RPMI8226 (cell line): Measurements from ENCODE around the gene SH3TC2.
"Not testable (repeated sequence)": the region's sequence is repeated elsewhere in the genome, so short reads cannot be mapped to it uniquely, and the experiment has no call there.

Source experiments
- DNase-seq: peaks from one replicate; pipeline ENCODE4 v3.0.0-alpha.2; 2015

The SH3TC2 gene

GRCh38 chr5:149063017-149063687 lies at the start of gene SH3TC2:
SH3TC2 (minus strand) TSS chr5:149063062; CDS start chr5:149063022, 40 bp downstream.
- DNase-seq: no peak

DNA sequence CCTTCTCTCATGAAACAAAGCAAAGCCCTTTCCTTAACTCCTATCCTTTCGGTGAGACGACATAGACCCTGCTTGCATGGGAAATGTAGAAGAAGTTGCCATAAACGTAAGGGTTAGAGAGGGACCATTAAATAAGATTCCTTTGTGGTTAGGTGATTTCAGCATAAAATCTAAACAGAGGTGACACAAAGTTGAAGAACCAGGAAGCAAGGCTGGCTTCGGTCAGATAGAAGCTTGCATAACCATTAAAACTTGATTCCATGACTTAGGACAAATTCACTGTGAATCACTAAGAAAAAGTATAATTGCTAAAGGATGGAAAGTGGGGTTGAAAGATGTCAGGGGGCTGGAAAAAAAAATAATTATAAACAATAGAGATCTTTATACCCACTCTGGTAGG lies 47.5 kb upstream of the SH3TC2 start:
- no peak for DNase-seq

DNA sequence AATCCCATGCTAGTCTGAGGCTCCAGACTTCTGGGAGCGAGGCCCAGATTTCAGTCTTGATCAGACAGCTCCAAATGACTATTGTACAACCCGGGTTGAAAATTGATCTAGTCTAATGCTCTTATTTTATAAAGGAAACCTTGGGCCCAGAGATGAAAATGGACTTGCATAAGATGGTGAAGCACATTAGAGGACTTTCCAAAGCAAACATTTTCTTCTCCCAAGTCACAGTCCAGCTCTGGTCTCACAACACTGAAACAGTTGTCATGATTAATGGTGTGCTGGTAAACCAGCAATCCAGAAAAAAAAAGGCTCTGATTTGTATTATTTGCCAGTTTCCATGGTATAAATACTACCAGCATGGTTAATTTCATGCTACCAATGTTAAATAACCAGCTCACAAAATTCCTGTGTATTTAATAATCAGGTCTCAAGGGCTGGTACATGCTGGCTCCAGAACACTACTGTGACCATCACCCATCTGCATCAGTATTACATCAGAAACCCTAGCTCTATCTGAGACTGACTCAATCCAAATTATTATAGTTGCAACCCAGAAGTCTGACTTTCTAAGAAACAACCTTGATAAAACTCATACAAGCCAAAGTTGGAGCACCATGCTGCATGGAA lies 45.9 kb upstream of the SH3TC2 start:
- DNase-seq: no peak

DNA sequence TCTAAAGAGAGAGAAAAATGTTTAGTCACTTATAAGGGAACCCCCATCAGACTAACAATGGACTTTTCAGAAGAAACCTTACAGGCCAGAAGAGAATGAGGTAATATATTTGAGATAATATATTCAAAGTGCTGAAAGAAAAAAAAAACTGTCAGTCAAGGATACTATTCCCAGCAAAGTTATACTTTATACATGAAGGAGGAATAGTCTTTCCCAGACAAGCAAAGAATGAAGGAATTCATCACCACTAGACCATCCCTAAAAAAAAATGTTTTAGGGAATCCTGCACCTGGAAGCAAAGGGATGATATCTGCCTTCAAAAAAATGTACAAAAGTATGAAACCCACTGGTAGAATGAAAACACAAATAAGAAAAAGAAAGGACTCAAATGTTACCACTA lies 37.5 kb upstream of the SH3TC2 start:
- DNase-seq: no peak

DNA sequence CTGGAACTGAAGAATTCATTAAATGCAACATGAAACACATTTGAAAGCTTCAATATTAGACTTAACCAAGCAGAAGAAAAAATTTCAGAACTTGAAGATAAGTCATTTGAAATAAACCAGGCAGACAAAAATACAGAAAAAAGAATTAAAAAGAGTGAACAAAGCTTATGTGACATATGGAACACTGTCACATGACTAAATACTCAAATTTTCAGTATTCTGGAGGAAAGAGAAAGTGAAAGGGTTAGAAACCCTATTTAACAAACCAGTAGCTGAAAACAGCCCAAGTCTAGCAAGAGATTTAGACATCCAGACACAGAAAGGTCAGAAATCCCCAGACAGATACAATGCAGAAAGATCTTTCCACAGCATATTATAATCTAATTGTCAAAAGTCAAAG lies 37.1 kb upstream of the SH3TC2 start:
- no peak for DNase-seq

GRCh38 chr5:149094996-149095395 lies 32.1 kb upstream of the SH3TC2 start:
- DNase-seq: no peak

- no peak for DNase-seq
These were observed 30.8 kb upstream of the SH3TC2 start for GRCh38 chr5:149093625-149094024.

- DNase-seq: no peak
These were observed 26.9 kb upstream of the SH3TC2 start for GRCh38 chr5:149089796-149090195.

- DNase-seq: no peak
These were observed 25.8 kb upstream of the SH3TC2 start for GRCh38 chr5:149088686-149089085.

- no peak for DNase-seq
These were observed 21.0 kb upstream of the SH3TC2 start for GRCh38 chr5:149083846-149084245.

DNA sequence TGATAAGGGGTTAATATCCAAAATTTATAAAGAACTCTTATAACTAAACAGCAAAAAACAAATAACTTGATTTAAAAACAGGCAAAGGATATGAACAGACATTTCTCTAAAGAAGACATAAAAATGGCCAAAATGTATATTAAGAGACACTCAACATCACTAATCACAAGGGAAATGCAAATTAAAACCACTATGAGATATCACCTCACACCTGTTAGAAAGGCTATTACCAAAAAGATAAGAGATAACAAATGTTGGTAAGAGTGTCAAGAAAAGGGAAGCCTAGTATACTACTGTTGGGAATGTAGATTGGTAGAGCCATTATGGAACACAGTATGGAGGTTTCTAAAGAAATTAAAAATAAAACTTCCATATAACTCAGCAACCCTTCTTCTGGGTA lies 19.4 kb upstream of the SH3TC2 start:
- no peak for DNase-seq

GRCh38 chr5:149080294-149080693 lies 17.4 kb upstream of the SH3TC2 start:
- no peak for DNase-seq

GRCh38 chr5:149079883-149080282 lies 17.0 kb upstream of the SH3TC2 start:
- DNase-seq: no peak

DNA sequence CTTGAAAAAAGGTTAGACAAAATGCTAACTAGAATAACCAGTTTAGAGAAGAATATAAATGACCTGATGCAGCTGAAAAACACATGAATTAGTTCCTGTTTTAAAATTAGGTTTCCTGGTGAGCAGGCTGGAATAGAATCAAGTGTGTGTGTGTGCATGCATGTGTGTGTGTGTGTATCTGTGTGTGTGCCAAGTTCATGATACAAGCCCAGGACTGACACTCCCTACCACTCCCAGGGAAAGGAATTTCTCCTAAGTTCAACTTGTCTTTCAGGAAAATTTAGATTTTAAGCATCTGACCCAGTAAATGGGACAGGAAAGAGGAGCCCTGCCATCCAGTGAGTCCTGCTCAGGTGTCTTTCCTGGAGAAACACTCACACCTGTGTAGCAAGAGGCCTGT lies 11.2 kb upstream of the SH3TC2 start:
- DNase-seq: not testable (repeated sequence)

GRCh38 chr5:149073213-149073612 lies 10.4 kb upstream of the SH3TC2 start:
- no peak for DNase-seq

DNA sequence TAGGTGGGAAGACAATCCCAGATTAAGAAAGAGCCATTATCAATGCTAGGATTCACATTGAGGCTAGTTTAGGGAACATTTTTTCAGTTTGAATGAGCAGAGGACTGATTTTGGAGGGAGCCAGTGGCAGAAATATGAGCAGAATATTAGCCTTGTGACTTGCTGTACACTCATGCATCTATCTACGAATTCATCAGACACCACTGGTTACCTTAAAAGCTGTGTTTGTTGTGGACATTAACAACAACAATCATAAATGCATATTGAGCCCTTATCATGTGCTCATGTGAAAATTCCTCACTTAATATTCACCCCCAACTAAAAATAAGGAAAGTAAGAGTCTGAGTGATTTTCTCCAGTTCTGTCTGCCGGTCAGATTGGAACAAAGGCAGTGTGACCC lies 9.9 kb upstream of the SH3TC2 start:
- DNase-seq: no peak

DNA sequence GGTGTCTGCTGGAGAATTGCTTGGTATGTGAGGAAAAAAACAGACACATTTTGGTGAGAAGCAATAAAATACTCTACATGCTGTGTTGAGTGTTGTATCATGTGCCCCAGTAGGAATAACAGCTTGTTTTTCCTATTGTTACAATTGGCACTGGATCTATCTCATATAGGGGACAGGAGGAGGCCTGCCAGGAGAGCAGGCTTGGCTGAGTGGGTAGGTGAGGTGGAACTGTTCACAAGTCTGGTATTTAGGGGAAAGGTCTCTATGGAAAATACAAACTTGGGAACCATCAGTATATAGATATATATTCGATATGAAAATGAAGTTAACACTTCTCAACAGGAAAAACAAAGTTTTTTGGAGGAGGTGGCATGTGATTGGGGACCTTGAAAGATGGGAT lies 9.5 kb upstream of the SH3TC2 start:
- DNase-seq: no peak

GRCh38 chr5:149071756-149072155 lies 8.9 kb upstream of the SH3TC2 start:
- DNase-seq: no peak

DNA sequence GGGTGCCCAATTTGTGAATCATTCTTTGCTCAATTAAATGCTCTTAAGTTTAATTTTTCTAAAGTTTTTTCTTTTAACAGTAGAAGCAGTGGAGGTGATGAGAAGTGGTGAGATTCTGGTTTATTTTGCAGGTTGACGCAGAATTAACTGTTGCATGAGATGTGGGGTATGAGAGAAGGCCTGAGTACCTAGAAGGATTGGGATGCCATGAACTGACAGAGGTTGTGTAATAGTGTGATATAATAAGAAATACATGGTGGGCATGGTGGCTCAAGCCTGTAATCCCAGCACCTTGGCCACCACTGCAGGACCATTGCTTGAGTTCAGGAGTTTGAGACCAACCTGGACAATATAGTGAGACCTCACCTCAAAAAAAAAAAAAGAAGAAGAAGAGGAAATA lies 8.4 kb upstream of the SH3TC2 start:
- DNase-seq: no peak

- DNase-seq: no peak
These were observed 6.8 kb upstream of the SH3TC2 start for GRCh38 chr5:149069711-149070110.

- no peak for DNase-seq
These were observed 1.1 kb upstream of the SH3TC2 start for GRCh38 chr5:149063896-149064478.

GRCh38 chr5:149062371-149063016 lies 368 bp downstream of the SH3TC2 start:
- DNase-seq: no peak

GRCh38 chr5:149061341-149061740 lies 1.5 kb downstream of the SH3TC2 start:
- DNase-seq: no peak

GRCh38 chr5:149060325-149060724 lies 2.5 kb downstream of the SH3TC2 start:
- DNase-seq: no peak
